Kidney (tissue), 14 donors: ENCODE data around the gene MOXD1. TPM values are rescaled to one million over a fixed set of nuclear protein-coding genes. Genes with fewer than 3 reads are reported as not detected.

ENCODE experiments used
- DNase-seq, 5 donors: peaks; one replicate each; pipeline ENCODE4 v3.0.0-alpha.2; 2013 to 2020
- FAIRE-seq: peaks from 2 replicates; lab custom pipeline; 2012; peaks lifted over from hg19 to GRCh38; lab: Jason Lieb, UNC
- H3K27ac ChIP-seq, 2 donors: one replicate each; pipeline ENCODE4 v1.7.0; 2013; ENCODE audit warnings: low read depth in 2 of 2, low read length in 2 of 2, inconsistent platforms in 1 of 2
- H3K27me3 ChIP-seq: one replicate; pipeline ENCODE4 v1.7.1; 2013; ENCODE audit warnings: low read length, inconsistent platforms; ENCODE audit not compliant: control insufficient read depth, insufficient read depth
- H3K36me3 ChIP-seq, 3 donors: one replicate each; pipeline versions ENCODE4 v1.7.0 to v1.7.1; 2013; ENCODE audit warnings: low read length in 3 of 3, control low read depth in 1 of 3, inconsistent platforms in 1 of 3; ENCODE audit not compliant: insufficient read depth in 3 of 3, control insufficient read depth in 2 of 3
- H3K4me1 ChIP-seq, 3 donors: one replicate each; pipeline versions ENCODE4 v1.7.0 to v1.7.1; 2013; ENCODE audit warnings: low read length in 3 of 3, inconsistent platforms in 1 of 3, low read depth in 1 of 3; ENCODE audit not compliant: control insufficient read depth in 2 of 3, insufficient read depth in 2 of 3
- H3K4me3 ChIP-seq, 3 donors: one replicate each; pipeline versions ENCODE4 v1.7.0 to v1.8.1; 2013; ENCODE audit warnings: low read length in 3 of 3, control low read depth in 1 of 3, inconsistent platforms in 1 of 3
- H3K9ac ChIP-seq, 3 donors: one replicate each; pipeline versions ENCODE4 v1.7.0 to v1.7.1; 2013; ENCODE audit warnings: low read length in 3 of 3, control low read depth in 1 of 3, inconsistent platforms in 1 of 3
- H3K9me3 ChIP-seq, 3 donors: one replicate each; pipeline versions ENCODE4 v1.7.0 to v1.7.1; 2013; ENCODE audit warnings: low read length in 3 of 3, control low read depth in 1 of 3, inconsistent platforms in 1 of 3; ENCODE audit not compliant: control insufficient read depth in 2 of 3, insufficient read depth in 1 of 3
- intact Hi-C: fragments of 100-400 bp; cut with DNase I; formaldehyde crosslinking; loops from one replicate; pipeline ENCODE4 v1.11.1; 2022
- polyA plus RNA-seq: library from polyadenylated mRNA; stranded (reverse); fragments of 350-450 nt; fragmentation: Illumina TruSeq; extraction: RNeasy Lipid Tissue Mini Kit (QIAGEN cat#74804); gene quantifications from one replicate; pipeline ENCODE4 v1.2.3, GENCODE V29; 2014; ENCODE audit warnings: low read depth, low replicate concordance; ENCODE audit not compliant: insufficient read depth
- total RNA-seq: library from RNA; stranded (reverse); fragmentation: NEBNext Ultra II Directional; extraction: Animal tissue kit (Norgen Biotek cat#: 25700); gene quantifications from one replicate; pipeline ENCODE4 v1.2.1, GENCODE V29; 2021
- TF ChIP-seq, protein P1 (sequence below): IDR thresholded peaks from 3 replicates; pipeline ENCODE4 v1.5.1; 2012; ENCODE audit warnings: mild to moderate bottlenecking, moderate library complexity, borderline replicate concordance; ENCODE audit not compliant: insufficient read depth; ENCODE audit errors: extremely low read depth
- donor health status: control.
- donor health status: control.
- donor health status: control.
- donor health status: control.
- donor health status: control.
- donor health status: DM: yes; HTN: yes; CAD: no.
- donor health status: Normal renal cell carcinoma (clear cell type).

The MOXD1 gene
- total and polyA plus RNA-seq, 2 donors from 2014 or later: 11.6 to 35.9 TPM

GRCh38 chr6:132405143-132405915 is 4.1 kb upstream of the MOXD1 start:
- no peaks in the 10 kb centered on the region for H3K9me3 ChIP-seq
- no peaks in the 10 kb centered on the region for H3K27me3 ChIP-seq
- H3K36me3 ChIP-seq: no peaks in the 10 kb centered on the region
- no peak overlapping the region for H3K9ac ChIP-seq
- H3K4me1 ChIP-seq: no peaks in the 10 kb centered on the region
- intact Hi-C loops: no loop called here
- TF ChIP-seq, protein P1, sequence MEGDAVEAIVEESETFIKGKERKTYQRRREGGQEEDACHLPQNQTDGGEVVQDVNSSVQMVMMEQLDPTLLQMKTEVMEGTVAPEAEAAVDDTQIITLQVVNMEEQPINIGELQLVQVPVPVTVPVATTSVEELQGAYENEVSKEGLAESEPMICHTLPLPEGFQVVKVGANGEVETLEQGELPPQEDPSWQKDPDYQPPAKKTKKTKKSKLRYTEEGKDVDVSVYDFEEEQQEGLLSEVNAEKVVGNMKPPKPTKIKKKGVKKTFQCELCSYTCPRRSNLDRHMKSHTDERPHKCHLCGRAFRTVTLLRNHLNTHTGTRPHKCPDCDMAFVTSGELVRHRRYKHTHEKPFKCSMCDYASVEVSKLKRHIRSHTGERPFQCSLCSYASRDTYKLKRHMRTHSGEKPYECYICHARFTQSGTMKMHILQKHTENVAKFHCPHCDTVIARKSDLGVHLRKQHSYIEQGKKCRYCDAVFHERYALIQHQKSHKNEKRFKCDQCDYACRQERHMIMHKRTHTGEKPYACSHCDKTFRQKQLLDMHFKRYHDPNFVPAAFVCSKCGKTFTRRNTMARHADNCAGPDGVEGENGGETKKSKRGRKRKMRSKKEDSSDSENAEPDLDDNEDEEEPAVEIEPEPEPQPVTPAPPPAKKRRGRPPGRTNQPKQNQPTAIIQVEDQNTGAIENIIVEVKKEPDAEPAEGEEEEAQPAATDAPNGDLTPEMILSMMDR: no peak
- no peak overlapping the region for H3K27ac ChIP-seq
- no peak for DNase-seq
- no peak overlapping the region for H3K4me3 ChIP-seq
- no peak for FAIRE-seq

- Histone ChIP-seq H3K9ac (no peak overlapping the region), H3K27ac (no peak overlapping the region), H3K4me3 (no peak overlapping the region), H3K9me3 (no peaks in the 10 kb centered on the region), H3K4me1 (no peaks in the 10 kb centered on the region), H3K36me3 (no peaks in the 10 kb centered on the region), H3K27me3 (no peaks in the 10 kb centered on the region)
- FAIRE-seq (no peak), DNase-seq (no peak)
- TF ChIP-seq, protein P1: no peak
- intact Hi-C loops: no loop called here
These were observed 3.5 kb upstream of the MOXD1 start for GRCh38 chr6:132404736-132405135.

- no peak overlapping the region for H3K9ac ChIP-seq
- intact Hi-C loops: no loop called here
- H3K27me3 ChIP-seq: no peaks in the 10 kb centered on the region
- H3K27ac ChIP-seq: no peak overlapping the region
- no peaks in the 10 kb centered on the region for H3K9me3 ChIP-seq
- FAIRE-seq (no peak), DNase-seq (no peak)
- no peaks in the 10 kb centered on the region for H3K36me3 ChIP-seq
- no peaks in the 10 kb centered on the region for H3K4me1 ChIP-seq
- TF ChIP-seq, protein P1: no peak
- no peak overlapping the region for H3K4me3 ChIP-seq
These were observed 3.1 kb upstream of the MOXD1 start for GRCh38 chr6:132404330-132404729.
